Prostate gland (tissue), 2 donors: ENCODE data around the gene TRAF4. TPM values are rescaled to one million over a fixed set of nuclear protein-coding genes. Genes with fewer than 3 reads are reported as not detected.

Experiments
- DNase-seq: peaks from one replicate; pipeline ENCODE4 v3.0.0-alpha.2; 2019; ENCODE audit warnings: low spot score
- H3K27ac ChIP-seq, 2 donors: fragments of 200-600 bp; sonication (generic); 2 replicates each; pipeline ENCODE4 v1.5.1; 2017 to 2019
- H3K27me3 ChIP-seq: fragments of 200-600 bp; sonication (generic); replicated peaks from 2 replicates; pipeline ENCODE4 v1.5.1; 2019; ENCODE audit not compliant: insufficient read depth
- H3K36me3 ChIP-seq, 2 donors: fragments of 200-600 bp; sonication (generic); 1 replicate in 1 of 2; 2 replicates in 1 of 2; pipeline versions ENCODE4 v1.5.1 to v1.8.1; 2017 to 2019
- H3K4me1 ChIP-seq: fragments of 200-600 bp; sonication (generic); replicated peaks from 2 replicates; pipeline ENCODE4 v1.5.1; 2019
- H3K4me3 ChIP-seq, 2 donors: fragments of 200-600 bp; sonication (generic); 2 replicates each; pipeline ENCODE4 v1.5.1; 2017 to 2019
- H3K9me3 ChIP-seq: fragments of 200-600 bp; sonication (generic); 2 replicates; pipeline ENCODE4 v1.5.1; 2017
- CTCF ChIP-seq, 4 experiments: fragments of 200-600 bp in 2 of 4; fragments of 450-650 bp in 2 of 4; sonication (generic) in 2 of 4; IDR thresholded peaks; 1 replicate in 3 of 4; 2 replicates in 1 of 4; pipeline ENCODE4 v1.5.1; 2016 to 2019; ENCODE audit warnings: antibody characterized with exemption in 4 of 4, mild to moderate bottlenecking in 2 of 4, moderate library complexity in 2 of 4
- POLR2A ChIP-seq: fragments of 450-650 bp; IDR thresholded peaks from one replicate; pipeline ENCODE4 v1.6.1; 2016; ENCODE audit warnings: antibody characterized with exemption, mild to moderate bottlenecking
- POLR2AphosphoS5 ChIP-seq: sonication (generic); formaldehyde crosslinking; IDR thresholded peaks from one replicate; pipeline ENCODE4 v1.6.1; 2017; ENCODE audit warnings: antibody characterized with exemption
- WGBS: methylation state at CpG from one replicate; pipeline ENCODE4 v1.1.5; 2018; 5-methylcytosine and 5-hydroxymethylcytosine counted together
- intact Hi-C: fragments of 100-400 bp; cut with DNase I; formaldehyde crosslinking; loops from one replicate; pipeline ENCODE4 v1.14.2; 2022
- total RNA-seq, 2 donors: library from RNA; depleted of rRNA; stranded (reverse); fragments of >200 nt; gene quantifications; one replicate each; pipeline ENCODE4 v1.1.0, GENCODE V29; 2016

Gene TRAF4
- total RNA-seq, 2 donors from 2014 or later = 43.1 to 59.8 TPM

- no peak overlapping the region for H3K27ac ChIP-seq
- 85% methylated on average over 22 of the region's 22 CpGs for WGBS
- no peak for DNase-seq
- no peaks in the 10 kb centered on the region for H3K27me3 ChIP-seq
- peaks cover 0 to 3% of the 10 kb centered on the region in 2 donors for H3K36me3 ChIP-seq
- no peaks in the 10 kb centered on the region for H3K9me3 ChIP-seq
- H3K4me3 ChIP-seq = no peak overlapping the region
- TF ChIP-seq CTCF (IDR thresholded peaks at IDR 0.05) (no peak), POLR2A (no peak), POLR2AphosphoS5 (no peak)
- no peaks in the 10 kb centered on the region for H3K4me1 ChIP-seq
- intact Hi-C loops = no loop called here
Observed at GRCh38 chr17:28737770-28738679, 5.8 kb upstream of the TRAF4 start.

- H3K27ac ChIP-seq = no peak overlapping the region
- peaks cover 5% of the 10 kb centered on the region for H3K4me1 ChIP-seq
- no peak overlapping the region for H3K4me3 ChIP-seq
- 79% methylated on average over 10 of the region's 10 CpGs for WGBS
- TF ChIP-seq POLR2AphosphoS5 (no peak), CTCF (IDR thresholded peaks at IDR 0.05) (no peak), POLR2A (no peak)
- H3K27me3 ChIP-seq = no peaks in the 10 kb centered on the region
- intact Hi-C loops = no loop called here
- H3K9me3 ChIP-seq = no peaks in the 10 kb centered on the region
- peaks cover 0 to 3% of the 10 kb centered on the region in 2 donors for H3K36me3 ChIP-seq
- no peak for DNase-seq
Observed at GRCh38 chr17:28738680-28739384, 5.0 kb upstream of the TRAF4 start.

- H3K4me1 ChIP-seq = peaks cover 6% of the 10 kb centered on the region
- H3K27me3 ChIP-seq = no peaks in the 10 kb centered on the region
- no peak for DNase-seq
- 83% methylated on average over 10 of the region's 10 CpGs for WGBS
- no peak overlapping the region for H3K4me3 ChIP-seq
- no peak for TF ChIP-seq CTCF (IDR thresholded peaks at IDR 0.05)
- TF ChIP-seq POLR2A = no peak
- no peak for TF ChIP-seq POLR2AphosphoS5
- no peaks in the 10 kb centered on the region for H3K36me3 ChIP-seq
- intact Hi-C loops = loop anchor here (10.0 kb wide), 1 partner anchor 56 kb away; no protein-coding TSS in a partner anchor
- H3K27ac ChIP-seq = no peak overlapping the region
- H3K9me3 ChIP-seq = no peaks in the 10 kb centered on the region
Observed at GRCh38 chr17:28740406-28741357, 3.1 kb upstream of the TRAF4 start.

- no peak for TF ChIP-seq CTCF (IDR thresholded peaks at IDR 0.05)
- intact Hi-C loops = loop anchor here (2.0 to 10.0 kb wide), 2 partner anchors 13 to 57 kb away; partner anchors contain the start of gene NEK8
- Histone ChIP-seq H3K27me3 (no peaks in the 10 kb centered on the region), H3K4me1 (peaks cover 16% of the 10 kb centered on the region), H3K27ac (no peak overlapping the region), H3K36me3 (no peaks in the 10 kb centered on the region), H3K4me3 (no peak overlapping the region), H3K9me3 (no peaks in the 10 kb centered on the region)
- DNase-seq = no peak
- 74% methylated on average over 16 of the region's 19 CpGs for WGBS
Observed at GRCh38 chr17:28741358-28742349, 2.2 kb upstream of the TRAF4 start.
